ENCODE results near the gene ANXA6.

The ANXA6 gene

GRCh38 chr5:151088986-151089385 is 68.6 kb downstream of the ANXA6 start:
- ChIA-PET POLR2A (no interaction called here), CTCF (interaction anchor here (1.3 to 2.4 kb wide), 2 partner anchors 24 to 37 kb away, joined by 3 to 11 read pairs; no protein-coding TSS in a partner anchor)
- TF ChIP-seq ZBTB26 (tag by site-specific recombination; optimal IDR thresholded peaks at IDR 0.05) (no peak), MZF1 (tag by site-specific recombination; IDR thresholded peaks at IDR 0.05; ENCODE audit: borderline replicate concordance) (no peak), ZBTB17 (tag by site-specific recombination; IDR thresholded peaks at IDR 0.05) (no peak), ZNF174 (tag by site-specific recombination; IDR thresholded peaks at IDR 0.05) (no peak), HOXA7 (CRISPR knock-in tag; IDR thresholded peaks at IDR 0.05; ENCODE audit: borderline replicate concordance) (no peak), KLF10 (tag by site-specific recombination; IDR thresholded peaks at IDR 0.05) (no peak), ZBTB49 (tag by site-specific recombination; IDR thresholded peaks at IDR 0.05; ENCODE audit: low read depth) (no peak), ZNF544 (tag by site-specific recombination; IDR thresholded peaks at IDR 0.05) (no peak), ZBTB21 (tag by site-specific recombination; IDR thresholded peaks at IDR 0.05) (no peak)
- no peak overlapping the region for H3K4me3 ChIP-seq (ENCODE audit: low read depth, low read length)
- no peaks in the 10 kb centered on the region for H3K9me3 ChIP-seq (ENCODE audit: control insufficient read depth, insufficient read depth, low read depth, low read length)
- H3K27ac ChIP-seq (ENCODE audit: extremely low read depth, low read depth, low read length), result no peak overlapping the region
- no peaks in the 10 kb centered on the region for H3K36me3 ChIP-seq (ENCODE audit: control insufficient read depth in 2 of 2, insufficient read depth in 1 of 2, low read length in 2 of 2)
- H3K4me1 ChIP-seq (ENCODE audit: control insufficient read depth, insufficient read depth, low read length), result no peaks in the 10 kb centered on the region

- H3K4me3 ChIP-seq (ENCODE audit: low read depth, low read length), result no peak overlapping the region
- H3K4me1 ChIP-seq (ENCODE audit: control insufficient read depth, insufficient read depth, low read length), result no peaks in the 10 kb centered on the region
- H3K9me3 ChIP-seq (ENCODE audit: control insufficient read depth, insufficient read depth, low read depth, low read length), result no peaks in the 10 kb centered on the region
- TF ChIP-seq SCRT2 (tag by site-specific recombination; IDR thresholded peaks at IDR 0.05), result peak; percentile 53
- no peak for TF ChIP-seq ZBTB6 (tag by site-specific recombination; IDR thresholded peaks at IDR 0.05)
- H3K27ac ChIP-seq (ENCODE audit: extremely low read depth, low read depth, low read length), result no peak overlapping the region
- ChIA-PET POLR2A (no interaction called here), CTCF (interaction anchor here (0.6 to 2.3 kb wide), 2 partner anchors 28 to 36 kb away, joined by 3 to 6 read pairs; no protein-coding TSS in a partner anchor)
- no peaks in the 10 kb centered on the region for H3K36me3 ChIP-seq (ENCODE audit: control insufficient read depth in 2 of 2, insufficient read depth in 1 of 2, low read length in 2 of 2)
Measured at GRCh38 chr5:151087486-151087885, 70.1 kb downstream of the ANXA6 start.

- no peak for TF ChIP-seq ZNF830 (tag by site-specific recombination; IDR thresholded peaks at IDR 0.05; ENCODE audit: low read depth)
- Histone ChIP-seq H3K9me3 (ENCODE audit: control insufficient read depth, insufficient read depth, low read depth, low read length) (no peaks in the 10 kb centered on the region), H3K4me3 (ENCODE audit: low read depth, low read length) (no peak overlapping the region), H3K36me3 (ENCODE audit: control insufficient read depth in 2 of 2, insufficient read depth in 1 of 2, low read length in 2 of 2) (no peaks in the 10 kb centered on the region), H3K27ac (ENCODE audit: extremely low read depth, low read depth, low read length) (no peak overlapping the region), H3K4me1 (ENCODE audit: control insufficient read depth, insufficient read depth, low read length) (peaks cover under 1% of the 10 kb centered on the region; the same call in 1 of the 2 replicates)
- ChIA-PET CTCF (interaction anchor here (0.6 to 2.3 kb wide), 3 partner anchors 29 to 196 kb away, joined by 3 to 6 read pairs (median 3); no protein-coding TSS in a partner anchor), POLR2A (no interaction called here)
Measured at GRCh38 chr5:151086905-151087360, 70.6 kb downstream of the ANXA6 start.

- Histone ChIP-seq H3K4me3 (ENCODE audit: low read depth, low read length) (no peak overlapping the region), H3K27ac (ENCODE audit: extremely low read depth, low read depth, low read length) (no peak overlapping the region), H3K9me3 (ENCODE audit: control insufficient read depth, insufficient read depth, low read depth, low read length) (no peaks in the 10 kb centered on the region), H3K4me1 (ENCODE audit: control insufficient read depth, insufficient read depth, low read length) (peaks cover 6% of the 10 kb centered on the region; the same call in 1 of the 2 replicates), H3K36me3 (ENCODE audit: control insufficient read depth in 2 of 2, insufficient read depth in 1 of 2, low read length in 2 of 2) (no peaks in the 10 kb centered on the region)
- ChIA-PET CTCF (interaction anchor here (0.5 to 2.3 kb wide), 4 partner anchors 30 to 555 kb away, joined by 3 to 6 read pairs (median 4); no protein-coding TSS in a partner anchor), POLR2A (no interaction called here)
- TF ChIP-seq GLIS1 (tag by site-specific recombination; IDR thresholded peaks at IDR 0.05) (no peak), KLF7 (tag by site-specific recombination; IDR thresholded peaks at IDR 0.05; ENCODE audit: borderline replicate concordance) (no peak), ZFHX2 (tag by site-specific recombination; conservative IDR thresholded peaks at IDR 0.05) (peak; percentile 58)
Measured at GRCh38 chr5:151086192-151086869, 71.2 kb downstream of the ANXA6 start.

Data from HEK293 (cell line).